Dermis microvascular lymphatic vessel endothelial cell (primary cell): ENCODE results near the gene REPS2. TPM values are rescaled to one million over a fixed set of nuclear protein-coding genes. Genes with fewer than 3 reads are reported as not detected.

Source experiments
- DNase-seq, 2 donors: peaks; one replicate each; pipeline versions ENCODE4 v3.0.0 to v3.0.0-alpha.2; 2010; ENCODE audit warnings: low read depth in 2 of 2
- total RNA-seq: library from RNA; depleted of rRNA; stranded (reverse); fragments of >200 nt; gene quantifications from 2 replicates; pipeline ENCODE4 v1.2.1, GENCODE V29; 2014

REPS2 gene
- total RNA-seq, 1 donor from 2014 or later = 4.2 TPM

- no peak for DNase-seq
Measured at GRCh38 chrX:17000751-17001150, 54.3 kb downstream of the REPS2 start.

DNA sequence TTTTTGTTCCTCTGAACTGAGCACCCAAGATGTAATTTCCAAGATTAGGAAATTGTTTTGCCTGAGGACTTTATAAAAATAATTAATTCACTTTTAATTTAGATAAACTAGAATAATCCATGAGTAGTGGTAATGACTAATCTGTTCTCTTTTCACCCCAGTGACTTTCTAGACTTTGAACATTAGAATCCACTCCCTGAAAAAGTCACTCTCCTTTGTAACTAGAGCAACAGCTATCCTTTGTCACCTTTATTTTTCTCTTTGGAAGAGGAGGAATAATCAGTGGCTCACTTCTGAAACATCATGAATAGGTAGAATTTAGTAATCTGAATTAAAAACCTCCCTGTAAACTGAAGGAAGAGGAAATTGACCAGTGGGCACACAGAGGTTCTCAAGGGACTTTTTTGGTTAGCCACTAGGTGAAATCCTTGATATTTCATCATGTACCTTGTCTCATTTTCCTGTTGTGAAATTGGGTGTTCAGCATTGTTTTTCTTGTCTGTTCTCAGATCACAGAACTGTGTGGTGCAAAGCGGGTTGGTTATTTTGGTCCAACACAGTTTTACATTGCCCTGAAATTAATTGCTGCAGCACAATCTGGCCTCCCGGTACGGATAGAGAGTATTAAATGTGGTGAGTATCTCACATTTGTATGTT, 59.4 kb downstream of the REPS2 start:
- DNase-seq = no peak

GRCh38 chrX:17007134-17007768, 60.8 kb downstream of the REPS2 start:
- peak; percentile 5 to 39 for DNase-seq

GRCh38 chrX:17009856-17010625, 63.6 kb downstream of the REPS2 start:
- DNase-seq = peak in 1 of 2 donors; percentile 45

DNA sequence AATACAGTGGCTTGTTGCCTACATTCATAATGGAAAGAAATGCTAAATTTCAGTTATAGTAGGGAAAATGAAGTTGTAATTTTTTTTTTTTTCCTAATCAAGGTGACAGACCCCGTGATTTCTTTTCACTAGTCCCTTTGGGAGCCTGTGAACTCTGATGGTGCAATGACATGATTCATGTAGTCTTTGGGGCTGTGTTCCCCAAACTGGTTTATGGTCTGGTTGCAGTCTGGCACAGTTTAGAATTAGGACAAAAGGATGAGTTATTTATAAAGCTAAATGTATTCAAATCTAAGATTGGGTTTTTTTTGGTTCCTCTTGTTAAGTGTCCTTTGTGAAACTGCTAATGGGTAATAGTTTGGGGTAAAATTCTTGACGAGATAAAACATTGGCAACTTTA, 66.0 kb downstream of the REPS2 start:
- no peak for DNase-seq

DNA sequence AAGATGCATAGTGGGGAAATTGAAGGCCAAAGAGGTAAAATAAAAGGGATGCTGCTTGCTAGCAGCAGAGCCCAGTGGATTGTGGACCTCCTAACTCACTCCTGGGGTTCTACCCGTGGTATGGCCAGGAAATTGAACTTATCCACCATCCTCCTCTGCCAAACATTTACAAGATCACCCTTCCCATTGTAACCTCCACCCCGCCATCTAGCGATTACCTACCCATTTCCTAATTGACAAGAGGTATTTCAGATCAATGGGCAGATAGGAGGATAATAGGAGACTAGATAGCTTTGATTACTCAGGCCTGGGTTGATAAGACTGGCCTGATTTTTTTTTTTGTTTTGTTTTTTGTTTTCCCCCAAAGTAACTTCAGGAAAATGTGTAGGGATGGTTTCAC, 67.8 kb downstream of the REPS2 start:
- DNase-seq = no peak

DNA sequence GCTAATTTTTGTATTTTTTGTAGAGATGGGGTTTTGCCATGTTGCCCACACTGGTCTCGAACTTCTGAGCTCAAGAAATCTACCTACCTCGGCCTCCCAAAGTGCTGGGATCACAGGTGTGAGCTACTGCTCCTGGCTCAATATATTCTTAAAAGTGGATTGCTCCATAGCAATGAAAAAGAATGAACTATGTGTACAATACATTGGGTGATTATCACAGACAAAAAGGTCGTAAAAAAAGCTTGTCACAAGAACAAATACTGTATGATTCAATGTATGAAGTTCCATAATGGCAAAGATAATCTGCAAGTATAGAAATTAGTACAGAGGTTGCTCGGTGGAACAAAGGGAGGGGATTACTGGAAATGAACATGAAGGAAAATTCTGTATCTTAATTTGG, 70.7 kb downstream of the REPS2 start:
- DNase-seq = no peak

GRCh38 chrX:17020356-17020755, 73.9 kb downstream of the REPS2 start:
- DNase-seq = no peak

- no peak for DNase-seq
Measured at GRCh38 chrX:17020851-17021821, 74.7 kb downstream of the REPS2 start.

- DNase-seq = no peak
Measured at GRCh38 chrX:17021851-17022604, 75.6 kb downstream of the REPS2 start.

DNA sequence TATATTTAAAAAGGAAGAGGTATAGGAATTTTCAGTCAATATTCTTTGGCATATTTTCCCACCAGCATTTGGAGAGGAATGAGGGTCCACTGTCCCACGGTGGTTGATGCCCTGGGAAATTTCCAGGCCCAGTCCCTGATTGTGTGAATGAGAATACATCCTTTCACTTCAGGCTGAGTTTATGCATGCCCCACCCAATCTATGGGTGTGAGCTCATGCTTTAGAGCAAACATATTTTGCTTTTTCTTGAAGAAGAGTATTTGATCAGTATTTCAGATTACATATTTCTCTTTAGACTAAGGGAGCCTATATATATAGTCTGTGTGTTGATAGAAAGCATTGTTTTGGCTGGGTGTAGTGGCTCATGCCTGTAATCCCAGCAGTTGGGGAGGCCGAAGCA, 77.2 kb downstream of the REPS2 start:
- DNase-seq = no peak

DNA sequence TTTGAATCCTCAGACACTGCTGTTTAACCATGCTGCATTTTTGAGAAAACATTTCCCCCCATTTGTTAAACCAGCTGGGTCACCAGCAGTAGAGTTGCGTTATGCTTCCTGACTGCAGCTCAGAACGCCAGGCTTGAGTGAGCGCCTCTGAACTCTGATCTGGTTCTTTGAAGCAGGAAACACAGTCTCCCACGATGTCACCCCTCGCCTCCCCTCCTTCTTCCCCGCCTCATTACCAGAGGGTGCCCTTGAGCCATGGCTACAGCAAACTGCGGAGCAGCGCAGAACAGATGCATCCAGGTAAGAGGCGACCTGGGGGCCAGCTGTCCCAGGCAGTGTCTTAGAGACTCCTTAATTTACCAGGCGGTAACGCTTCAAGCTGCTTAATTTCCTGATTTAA, 78.4 kb downstream of the REPS2 start:
- DNase-seq = no peak

DNA sequence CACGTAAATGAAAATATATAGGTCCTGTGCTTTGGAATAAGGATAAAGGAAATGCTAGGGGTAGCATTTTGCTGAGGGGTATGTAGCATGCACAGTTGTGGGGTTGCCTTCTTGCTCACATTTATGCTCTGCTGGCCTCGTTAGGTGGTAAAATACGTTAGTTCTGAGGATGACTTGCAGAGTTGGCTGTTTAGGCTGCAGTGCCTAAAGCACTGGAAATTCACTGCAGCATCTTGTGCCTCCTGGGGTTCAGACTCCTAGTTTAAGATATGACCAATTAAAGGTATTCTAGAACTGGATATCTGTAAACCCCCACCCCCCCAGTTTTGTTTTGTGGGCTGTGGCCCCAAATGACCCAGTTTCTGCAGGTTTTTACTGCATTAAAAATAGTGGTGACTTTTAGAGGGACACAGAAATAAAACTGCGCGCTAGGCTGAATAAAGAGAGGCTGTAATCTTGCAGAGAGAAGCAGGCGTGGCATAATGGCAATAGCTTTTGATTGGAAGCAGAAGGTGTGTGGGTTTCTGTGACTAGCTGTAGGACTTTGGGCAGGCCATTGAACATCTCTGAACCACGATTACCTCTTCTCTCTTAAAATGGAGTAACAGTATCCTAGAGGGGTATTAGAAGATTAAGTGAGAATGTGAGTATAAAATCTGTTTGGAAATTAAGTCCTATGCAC, 79.3 kb downstream of the REPS2 start:
- DNase-seq = no peak

DNA sequence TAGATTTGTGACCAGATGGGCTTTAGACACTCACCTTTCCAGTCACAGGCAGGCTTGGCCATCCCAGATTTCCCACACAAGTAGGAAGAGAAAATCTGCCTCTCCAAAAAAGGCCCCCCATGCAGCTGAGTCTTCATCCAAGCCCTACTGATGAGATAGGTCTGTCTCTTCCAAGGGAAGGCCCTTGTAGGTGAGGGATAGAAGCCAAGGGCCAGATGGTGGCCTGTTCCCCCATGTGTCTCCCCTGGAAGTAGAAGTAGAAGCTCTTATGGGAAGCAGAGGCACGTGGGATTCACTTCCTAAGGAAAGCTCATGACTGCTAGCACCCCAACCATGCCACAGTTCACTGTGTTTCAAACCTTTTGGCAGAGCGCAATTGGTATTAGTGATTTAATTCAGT, 81.5 kb downstream of the REPS2 start:
- DNase-seq = no peak

DNA sequence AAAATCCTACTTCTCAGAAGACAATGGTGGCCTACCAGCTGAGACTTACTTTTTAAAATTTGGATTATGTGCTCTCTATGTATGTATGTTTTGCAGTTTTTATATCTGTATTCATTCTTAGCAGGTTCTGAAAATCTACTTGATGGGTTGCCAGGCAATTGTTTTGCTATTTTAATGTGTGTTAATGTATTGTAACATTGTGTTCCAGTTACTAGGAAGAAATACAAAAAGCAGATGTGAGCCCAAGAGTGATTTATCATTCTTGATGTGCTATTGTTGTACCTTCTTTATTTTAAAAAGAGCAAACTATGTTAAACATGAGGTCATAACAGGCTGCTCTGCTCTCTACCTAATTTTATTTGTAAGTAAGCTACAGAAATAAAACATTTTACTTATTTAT, 81.9 kb downstream of the REPS2 start:
- DNase-seq = peak; percentile 5 to 7

DNA sequence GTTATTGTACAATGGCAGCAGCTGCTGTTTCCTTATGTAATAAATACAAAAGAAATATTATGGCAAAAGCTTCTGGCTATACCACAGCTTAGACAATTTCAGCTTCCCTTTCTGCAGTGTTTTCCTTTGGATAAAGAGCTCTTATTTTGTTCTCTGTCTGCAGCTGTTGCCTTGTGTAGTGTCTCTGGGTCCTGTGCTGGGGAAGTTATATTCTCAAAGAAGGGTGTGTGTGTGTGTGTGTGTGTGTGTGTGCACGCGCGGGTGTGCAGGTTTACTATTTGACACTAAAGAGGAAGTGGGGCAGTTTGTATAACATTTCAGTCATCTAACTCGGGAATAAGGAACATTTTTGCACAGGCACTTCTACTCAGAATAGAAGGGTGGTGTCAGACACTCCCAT, 83.6 kb downstream of the REPS2 start:
- no peak for DNase-seq

- DNase-seq = no peak
Measured at GRCh38 chrX:17030580-17031270, 84.3 kb downstream of the REPS2 start.

GRCh38 chrX:17031827-17032226, 85.4 kb downstream of the REPS2 start:
- no peak for DNase-seq

GRCh38 chrX:17032351-17032750, 85.9 kb downstream of the REPS2 start:
- peak in 1 of 2 donors; percentile 37 for DNase-seq

DNA sequence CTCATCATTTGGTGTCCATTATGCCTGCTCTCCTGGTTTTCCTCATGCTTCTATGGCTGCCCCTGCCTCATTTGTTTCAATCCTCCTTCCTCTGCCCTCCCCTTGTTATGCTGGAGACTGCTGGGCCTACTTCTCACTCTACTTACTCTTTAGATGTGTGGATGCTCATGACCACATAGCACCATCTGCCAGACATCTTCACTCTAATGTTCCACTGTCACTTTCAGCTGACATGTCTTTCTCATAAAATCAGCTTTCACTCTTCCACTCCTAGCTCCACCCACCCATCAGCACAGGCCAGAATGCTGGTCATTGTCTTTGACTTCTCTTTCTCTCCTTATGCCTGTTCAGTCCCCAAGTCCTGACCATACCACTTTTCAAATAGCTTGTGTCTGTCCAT, 86.8 kb downstream of the REPS2 start:
- DNase-seq = no peak
